Endothelial cell of umbilical vein (primary cell): ENCODE data around the gene BNIP5. TPM values are rescaled to one million over a fixed set of nuclear protein-coding genes. Genes with fewer than 3 reads are reported as not detected.

Experiments used
- BruUV-seq: library from RNA; stranded (reverse); fragments of 400-500 nt; replicated peaks from 2 replicates; lab custom pipeline; 2021; lab: Mats Ljungman, UMichigan
- CTCF ChIA-PET: fragments of 300-600, 350-600 bp; sonication (Branson Sonifier 250); formaldehyde crosslinking; loops from one replicate; lab custom pipeline; 2021; ENCODE audit warnings: antibody characterized with exemption, inconsistent platforms; lab: Charles Lee
- POLR2A ChIA-PET: fragments of 300-600, 350-600 bp; sonication (Branson Sonifier 250); formaldehyde crosslinking; loops from one replicate; lab custom pipeline; 2021; ENCODE audit warnings: antibody characterized with exemption, inconsistent platforms; lab: Charles Lee
- DNase-seq: peaks from one replicate; pipeline ENCODE4 v3.0.0-alpha.2; 2011; ENCODE audit warnings: low read depth, low spot score
- FAIRE-seq: peaks from 2 replicates; lab custom pipeline; 2011; peaks lifted over from hg19 to GRCh38; lab: Jason Lieb, UNC
- H2AFZ ChIP-seq: 2 replicates; pipeline ENCODE4 v1.6.0; 2012; ENCODE audit warnings: low read depth, low read length, control low read depth, inconsistent platforms
- H3K27ac ChIP-seq: 2 replicates; pipeline ENCODE4 v1.5.1; 2011; ENCODE audit warnings: low read depth, mild to moderate bottlenecking, control low read depth, low read length, moderate library complexity; ENCODE audit not compliant: insufficient read depth
- H3K27me3 ChIP-seq, 2 experiments: 2 replicates each; pipeline versions ENCODE4 v1.6.0 to v1.6.1; 2011; ENCODE audit warnings: low read length in 2 of 2, mixed read lengths in 1 of 2; ENCODE audit not compliant: control insufficient read depth in 2 of 2, insufficient read depth in 2 of 2
- H3K36me3 ChIP-seq, 2 experiments: 2 replicates in 1 of 2; 3 replicates in 1 of 2; pipeline ENCODE4 v1.5.1; 2011; ENCODE audit warnings: low read length in 2 of 2, mild to moderate bottlenecking in 1 of 2, moderate library complexity in 1 of 2; ENCODE audit not compliant: control insufficient read depth in 2 of 2, insufficient read depth in 2 of 2; ENCODE audit errors: extremely low read depth in 1 of 2
- H3K4me1 ChIP-seq: 3 replicates; pipeline ENCODE4 v1.5.1; 2011; ENCODE audit warnings: mild to moderate bottlenecking, low read length; ENCODE audit not compliant: control insufficient read depth, insufficient read depth; ENCODE audit errors: extremely low read depth
- H3K4me2 ChIP-seq: 2 replicates; pipeline ENCODE4 v1.6.1; 2011; ENCODE audit warnings: low read length, control low read depth, mixed read lengths; ENCODE audit not compliant: insufficient read depth
- H3K4me3 ChIP-seq, 3 experiments: fragments of 200-600 bp in 1 of 3; sonication (generic), shearing (Covaris generic) in 1 of 3; replicated peaks in 1 of 3; 2 replicates each; pipeline ENCODE4 v1.5.1; 2011 to 2016; ENCODE audit warnings: control low read depth in 3 of 3, low read length in 3 of 3, mild to moderate bottlenecking in 2 of 3, inconsistent platforms in 1 of 3, low read depth in 1 of 3, moderate library complexity in 1 of 3; ENCODE audit not compliant: insufficient read depth in 1 of 3
- H3K79me2 ChIP-seq: 2 replicates; pipeline ENCODE4 v1.6.0; 2012; ENCODE audit warnings: low read length, inconsistent platforms; ENCODE audit not compliant: control insufficient read depth, insufficient read depth
- H3K9ac ChIP-seq: replicated peaks from 2 replicates; pipeline ENCODE3; 2011; ENCODE audit warnings: low read length, control low read depth; ENCODE audit not compliant: insufficient read depth; ENCODE audit errors: extremely low read depth
- H3K9me1 ChIP-seq: replicated peaks from 3 replicates; pipeline ENCODE4 v1.6.0; 2011; ENCODE audit warnings: mild to moderate bottlenecking, low read length; ENCODE audit not compliant: control insufficient read depth, insufficient read depth; ENCODE audit errors: extremely low read depth
- H3K9me3 ChIP-seq: replicated peaks from 2 replicates; pipeline ENCODE4 v1.5.1; 2012; ENCODE audit warnings: low read length, inconsistent platforms; ENCODE audit not compliant: control insufficient read depth, insufficient read depth
- H4K20me1 ChIP-seq: replicated peaks from 2 replicates; pipeline ENCODE3; 2011; ENCODE audit warnings: mild to moderate bottlenecking, low read length; ENCODE audit not compliant: control insufficient read depth, insufficient read depth; ENCODE audit errors: extremely low read depth
- EZH2 ChIP-seq: IDR thresholded peaks from 2 replicates; pipeline ENCODE4 v1.6.1; 2012; ENCODE audit warnings: borderline replicate concordance, low read depth, mild to moderate bottlenecking, moderate library complexity, low read length, inconsistent platforms; ENCODE audit not compliant: severe bottlenecking
- FOS ChIP-seq: IDR thresholded peaks from 2 replicates; pipeline ENCODE4 v1.6.1; 2011; ENCODE audit warnings: mild to moderate bottlenecking, low read length, moderate library complexity, borderline replicate concordance; ENCODE audit not compliant: insufficient read depth
- GATA2 ChIP-seq: IDR thresholded peaks from 2 replicates; pipeline ENCODE4 v1.7.0; 2011; ENCODE audit warnings: low read depth, mild to moderate bottlenecking, moderate library complexity, mixed read lengths, low read length; ENCODE audit not compliant: insufficient read length, insufficient read depth
- JUN ChIP-seq: IDR thresholded peaks from 2 replicates; pipeline ENCODE4 v1.6.1; 2011; ENCODE audit warnings: borderline replicate concordance, low read depth; ENCODE audit not compliant: insufficient read length, insufficient read depth
- MYC ChIP-seq: IDR thresholded peaks from one replicate; pipeline ENCODE4 v1.6.1; 2011; ENCODE audit warnings: mild to moderate bottlenecking, low read depth, low read length
- POLR2A ChIP-seq: IDR thresholded peaks from 2 replicates; pipeline ENCODE4 v1.6.1; 2012; ENCODE audit warnings: low read depth, mild to moderate bottlenecking, control low read depth, low read length
- POLR2AphosphoS5 ChIP-seq: IDR thresholded peaks from 2 replicates; pipeline ENCODE4 v1.6.1; 2012; ENCODE audit warnings: low read depth, mild to moderate bottlenecking, control low read depth, low read length, moderate library complexity; ENCODE audit not compliant: insufficient read depth
- dilution Hi-C: fragments of 300-500 bp; cut with MboI; formaldehyde crosslinking; loops from one replicate; pipeline ENCODE4 v1.15.0; 2019; ENCODE audit warnings: low sequenced_read_pairs; ENCODE audit not compliant: extremely low pct_ligation_motif_present
- intact Hi-C: fragments of 100-400 bp; cut with micrococcal nuclease; formaldehyde crosslinking; loops from one replicate; pipeline ENCODE4 v1.10.0; 2022
- polyA plus RNA-seq, 4 experiments: library from polyadenylated mRNA; depleted of rRNA in 3 of 4; stranded (reverse) in 3 of 4; unstranded in 1 of 4; fragments of >200 nt; gene quantifications; 2 replicates each; pipeline versions ENCODE4 v1.2.1 to v1.2.3, GENCODE V29; 2011 to 2012; ENCODE audit warnings: missing spikeins in 1 of 4
- total RNA-seq: library from RNA; stranded (reverse); gene quantifications from 2 replicates; pipeline ENCODE4 v1.2.3, GENCODE V29; 2021
- TF ChIP-seq, protein P1 (sequence below), 2 donors: IDR thresholded peaks; 1 replicate in 1 of 2; 2 replicates in 1 of 2; pipeline ENCODE4 v1.5.1; 2011; ENCODE audit warnings: low read length in 2 of 2, mild to moderate bottlenecking in 2 of 2, moderate library complexity in 2 of 2, control low read depth in 1 of 2, inconsistent platforms in 1 of 2, low read depth in 1 of 2; ENCODE audit not compliant: insufficient read depth in 1 of 2; ENCODE audit errors: extremely low read depth in 1 of 2
- TF ChIP-seq, protein P2 (sequence below): IDR thresholded peaks from 2 replicates; pipeline ENCODE4 v1.6.1; 2011; ENCODE audit not compliant: insufficient read depth, insufficient read length

The BNIP5 gene
- total and polyA plus RNA-seq, 2 donors (not counting 3 experiments of a cell fraction or from before 2014, with no cell fraction given), result not detected

DNA sequence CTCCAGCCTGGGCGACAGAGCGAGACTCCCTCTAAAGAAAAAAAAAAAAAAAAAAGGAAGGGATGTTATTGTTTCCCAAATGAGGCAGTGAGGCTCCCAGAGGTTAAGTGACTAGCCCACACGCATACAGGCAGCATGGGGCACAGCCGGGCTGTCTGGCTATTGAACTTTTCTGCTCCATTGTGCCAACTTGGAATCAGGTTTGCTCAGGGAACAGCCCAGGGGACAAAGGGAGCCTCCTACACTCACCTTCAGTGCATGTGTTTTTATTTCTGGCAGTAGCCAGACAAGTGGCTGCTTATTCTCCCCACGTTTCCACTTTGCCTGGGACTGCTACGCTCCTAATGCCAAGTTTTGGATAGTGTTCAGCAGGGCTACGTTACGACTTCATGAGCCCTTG, 40.1 kb upstream of the BNIP5 start:
- no TSS peak for BruUV-seq
- H3K4me2 ChIP-seq, result no peak overlapping the region
- peaks cover 4 to 12% of the 10 kb centered on the region in 2 experiments for H3K27me3 ChIP-seq
- FAIRE-seq (no peak), DNase-seq (no peak)
- no peak overlapping the region for H3K9ac ChIP-seq
- no peak overlapping the region for H2AFZ ChIP-seq
- H3K4me3 ChIP-seq, result no peak overlapping the region
- dilution Hi-C loops, result no loop called here
- intact Hi-C loops, result no loop called here
- no peak overlapping the region for H3K27ac ChIP-seq
- no peaks in the 10 kb centered on the region for H3K4me1 ChIP-seq
- no peaks in the 10 kb centered on the region for H3K9me1 ChIP-seq
- no peaks in the 10 kb centered on the region for H3K9me3 ChIP-seq
- H3K36me3 ChIP-seq, result no peaks in the 10 kb centered on the region
- H4K20me1 ChIP-seq, result no peaks in the 10 kb centered on the region
- ChIA-PET POLR2A (no interaction called here), CTCF (no interaction called here)
- H3K79me2 ChIP-seq, result no peaks in the 10 kb centered on the region
- TF ChIP-seq POLR2A (no peak), FOS (no peak), MYC (no peak), GATA2 (no peak), POLR2AphosphoS5 (no peak), JUN (no peak), EZH2 (no peak)
- TF ChIP-seq, protein P1, sequence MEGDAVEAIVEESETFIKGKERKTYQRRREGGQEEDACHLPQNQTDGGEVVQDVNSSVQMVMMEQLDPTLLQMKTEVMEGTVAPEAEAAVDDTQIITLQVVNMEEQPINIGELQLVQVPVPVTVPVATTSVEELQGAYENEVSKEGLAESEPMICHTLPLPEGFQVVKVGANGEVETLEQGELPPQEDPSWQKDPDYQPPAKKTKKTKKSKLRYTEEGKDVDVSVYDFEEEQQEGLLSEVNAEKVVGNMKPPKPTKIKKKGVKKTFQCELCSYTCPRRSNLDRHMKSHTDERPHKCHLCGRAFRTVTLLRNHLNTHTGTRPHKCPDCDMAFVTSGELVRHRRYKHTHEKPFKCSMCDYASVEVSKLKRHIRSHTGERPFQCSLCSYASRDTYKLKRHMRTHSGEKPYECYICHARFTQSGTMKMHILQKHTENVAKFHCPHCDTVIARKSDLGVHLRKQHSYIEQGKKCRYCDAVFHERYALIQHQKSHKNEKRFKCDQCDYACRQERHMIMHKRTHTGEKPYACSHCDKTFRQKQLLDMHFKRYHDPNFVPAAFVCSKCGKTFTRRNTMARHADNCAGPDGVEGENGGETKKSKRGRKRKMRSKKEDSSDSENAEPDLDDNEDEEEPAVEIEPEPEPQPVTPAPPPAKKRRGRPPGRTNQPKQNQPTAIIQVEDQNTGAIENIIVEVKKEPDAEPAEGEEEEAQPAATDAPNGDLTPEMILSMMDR (IDR thresholded peaks at IDR 0.05; ENCODE audit: extremely low read depth in 1 of 2, insufficient read depth in 1 of 2, low read depth in 1 of 2, low read length in 2 of 2), result no peak
- TF ChIP-seq, protein P2, sequence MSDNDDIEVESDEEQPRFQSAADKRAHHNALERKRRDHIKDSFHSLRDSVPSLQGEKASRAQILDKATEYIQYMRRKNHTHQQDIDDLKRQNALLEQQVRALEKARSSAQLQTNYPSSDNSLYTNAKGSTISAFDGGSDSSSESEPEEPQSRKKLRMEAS, result no peak
